Activated T-helper 1 cell treated with anti-CD3 and anti-CD28 coated beads, Interleukin-2, amount 50 U/mL, for 16 hours (primary cell): ENCODE measurements around the gene TANGO2.

Experiments
- DNase-seq, 2 donors: peaks; one replicate each; pipeline ENCODE4 v3.0.0-alpha.2; 2020; ENCODE audit warnings: low read depth in 1 of 2, low spot score in 1 of 2

TANGO2 gene

DNA sequence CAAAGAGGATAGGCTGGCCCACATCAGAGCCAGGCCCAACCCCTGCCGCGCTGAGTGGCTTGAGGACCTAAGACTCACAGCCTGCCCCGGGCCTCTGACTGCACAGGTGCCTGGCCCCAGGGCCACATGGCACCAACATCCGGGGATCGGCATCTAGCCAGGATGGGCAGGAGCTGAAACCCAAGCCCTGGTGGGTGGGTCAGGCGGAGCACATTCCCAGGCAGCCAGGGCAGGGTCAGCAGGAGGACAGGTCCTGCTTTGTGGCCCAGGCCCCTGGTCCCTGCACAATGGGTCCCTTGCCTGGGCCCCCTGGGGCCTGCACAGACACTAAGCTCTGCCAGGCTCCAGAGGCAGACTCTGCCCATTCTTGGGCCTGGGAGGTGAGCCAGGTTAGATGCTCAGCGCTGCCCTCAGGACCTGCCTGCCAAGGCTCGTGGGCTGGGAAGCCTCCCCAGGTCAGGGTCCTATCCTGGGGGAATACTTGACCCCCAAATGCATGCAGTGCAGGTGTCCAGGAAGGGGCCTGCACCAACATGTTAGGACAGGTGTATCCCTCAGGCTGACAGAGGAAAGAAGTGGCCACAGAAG, 37.8 kb upstream of the TANGO2 start:
- DNase-seq, result no peak

DNA sequence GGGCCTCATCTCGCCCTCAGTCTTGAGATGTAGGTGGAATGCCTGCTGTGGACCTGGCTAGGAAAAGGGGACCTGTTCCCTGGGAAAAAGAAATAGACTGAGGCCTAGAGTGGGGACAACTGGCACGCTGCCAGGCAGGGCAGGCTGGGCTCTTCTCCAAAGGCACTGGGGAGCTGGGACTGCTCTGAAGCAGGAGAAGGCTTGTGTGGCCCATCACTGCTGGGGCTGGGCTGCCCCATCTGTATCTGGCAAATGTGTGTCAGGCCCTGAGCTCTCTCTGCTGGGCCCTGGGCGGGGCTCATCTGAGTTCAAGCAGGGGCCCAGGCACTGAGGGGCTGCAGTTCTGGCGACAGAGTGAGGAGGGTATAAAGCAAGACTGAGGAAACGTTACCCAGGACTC, 37.2 kb upstream of the TANGO2 start:
- no peak for DNase-seq

DNA sequence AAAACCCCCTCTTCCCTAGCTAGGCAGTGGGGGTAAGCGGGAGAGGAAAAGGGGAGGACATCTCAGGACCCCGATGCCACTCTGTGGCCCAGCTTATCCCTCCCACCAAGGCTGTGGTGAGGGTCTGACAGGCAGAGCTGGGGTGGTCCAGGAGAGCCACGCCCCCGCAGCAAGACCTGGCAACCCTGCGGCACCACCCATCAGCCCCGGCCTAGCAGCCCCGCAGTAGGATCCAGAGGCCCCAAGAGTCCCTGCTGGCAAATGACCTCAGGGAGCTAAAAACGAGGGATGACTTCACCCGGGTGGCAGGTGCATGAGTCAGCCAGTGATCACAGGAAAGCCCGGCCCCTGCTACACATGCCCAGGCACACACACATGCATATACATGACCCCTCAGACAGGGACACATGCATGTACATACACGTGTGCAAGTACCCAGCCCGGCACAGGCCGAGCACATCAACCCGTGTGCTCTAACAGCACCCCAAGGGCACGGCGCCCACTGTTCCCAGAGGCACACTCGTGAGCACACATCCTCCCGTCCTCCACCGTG, 36.6 kb upstream of the TANGO2 start:
- DNase-seq, result no peak

DNA sequence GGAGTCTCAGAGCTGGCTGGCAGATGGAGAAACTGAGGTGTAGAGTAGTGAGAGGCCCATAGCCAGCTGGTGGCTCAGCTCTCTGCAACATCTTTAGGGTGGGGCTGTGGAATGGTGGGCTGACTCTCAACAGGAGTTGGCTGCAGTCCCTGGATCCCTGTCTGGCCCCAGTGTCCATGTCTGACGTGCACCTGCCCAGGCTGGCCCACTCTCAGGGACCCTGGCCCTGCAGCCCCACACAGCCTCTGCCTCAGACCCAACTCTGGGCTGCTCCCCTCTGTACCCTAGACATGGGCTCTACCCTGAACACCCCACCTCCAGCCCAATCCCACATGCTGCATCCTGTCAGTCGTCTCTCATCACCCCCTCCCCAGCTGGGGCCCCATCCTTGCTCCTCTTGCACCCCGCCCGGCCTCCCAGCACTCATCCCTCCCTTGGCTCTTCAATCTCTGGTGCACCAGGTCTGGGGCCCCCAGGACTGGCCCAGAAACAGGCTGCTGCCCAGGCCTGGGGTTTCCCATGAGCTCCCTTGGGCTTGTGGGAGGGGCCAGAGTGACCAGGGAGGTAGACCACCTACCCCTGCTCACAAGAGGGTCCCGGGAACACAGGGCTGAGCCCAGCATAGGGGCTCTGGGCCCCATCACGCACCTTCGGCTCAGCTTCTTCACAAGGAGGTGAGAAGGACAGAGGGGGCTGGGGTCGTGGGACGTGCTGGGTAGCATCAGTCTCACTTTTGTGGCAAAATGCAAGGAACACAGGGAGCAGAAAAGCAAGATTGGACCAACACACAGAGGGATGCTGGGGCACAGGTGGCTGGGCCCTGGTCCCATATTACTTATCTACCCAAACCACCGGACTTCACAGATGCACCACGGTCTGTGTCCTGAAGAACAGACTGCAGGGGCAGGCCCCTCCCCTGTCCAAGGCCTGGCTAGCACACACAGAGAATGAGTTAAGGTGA, 35.8 kb upstream of the TANGO2 start:
- DNase-seq, result no peak

DNA sequence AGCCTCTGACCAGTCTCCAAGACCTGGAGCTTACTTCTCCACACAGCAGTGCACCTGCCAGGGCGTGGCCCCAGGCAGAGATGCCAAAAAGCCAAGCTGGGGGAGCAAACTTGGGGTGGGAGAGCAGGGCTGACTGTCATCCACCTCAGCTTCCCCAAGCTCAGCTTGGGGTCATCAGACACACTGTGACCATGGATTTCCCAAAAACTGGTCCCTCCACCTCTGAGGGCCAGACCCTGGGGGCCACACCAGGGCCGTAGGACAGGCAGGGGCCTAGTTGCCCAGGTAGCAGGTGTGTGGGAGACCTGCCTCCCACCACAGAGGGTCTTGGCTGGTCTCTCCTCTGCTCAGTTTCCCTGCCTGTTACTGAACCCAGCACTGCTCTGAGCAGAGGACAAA, 34.9 kb upstream of the TANGO2 start:
- DNase-seq, result no peak

DNA sequence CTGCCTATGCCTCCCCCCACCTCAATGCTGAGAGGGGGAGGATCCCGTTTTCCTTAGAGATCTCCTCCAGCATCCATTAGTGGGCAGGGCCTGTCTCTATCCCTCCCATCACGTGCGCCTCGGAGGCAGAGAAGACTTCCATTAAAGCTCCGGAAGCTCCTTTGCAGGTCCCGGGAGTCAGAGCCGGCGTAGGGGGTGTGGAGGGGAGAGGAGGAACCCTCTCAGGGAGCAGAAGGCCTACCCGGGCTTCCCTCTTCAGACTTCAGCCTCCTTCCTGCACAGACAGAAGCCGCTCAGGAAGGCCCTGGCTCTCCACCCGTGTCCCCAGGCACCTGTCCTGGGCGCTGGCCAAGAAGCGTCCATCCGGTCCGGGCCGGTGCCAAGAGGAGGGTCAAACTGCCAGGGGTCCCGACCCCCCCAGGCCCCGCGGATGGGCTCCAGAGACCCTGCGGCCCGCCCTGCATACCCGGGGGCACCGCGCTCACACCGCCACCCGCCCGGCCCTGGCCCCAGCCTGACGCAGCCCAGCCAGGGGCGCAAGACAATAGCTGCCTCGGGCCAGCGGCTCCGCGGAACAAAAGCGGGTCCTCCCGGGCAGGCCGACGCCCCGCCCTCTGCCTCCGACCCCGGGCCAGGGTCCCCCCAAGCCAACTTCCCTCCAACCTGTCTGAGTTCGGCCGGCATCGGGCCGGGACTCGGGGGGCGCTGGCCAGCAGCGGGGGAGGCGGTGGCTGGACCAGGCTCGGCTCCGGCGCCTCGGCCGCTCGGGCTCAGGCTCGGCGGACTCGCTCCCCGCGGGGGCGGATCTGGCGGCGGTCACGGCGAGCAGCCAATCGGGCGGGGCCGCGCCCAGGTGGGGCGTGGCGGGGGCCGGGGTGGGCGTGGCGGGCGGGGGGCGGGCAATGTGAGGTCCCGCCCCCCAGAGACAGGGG, 34.2 kb upstream of the TANGO2 start:
- peak; percentile 28 to 49 for DNase-seq

DNA sequence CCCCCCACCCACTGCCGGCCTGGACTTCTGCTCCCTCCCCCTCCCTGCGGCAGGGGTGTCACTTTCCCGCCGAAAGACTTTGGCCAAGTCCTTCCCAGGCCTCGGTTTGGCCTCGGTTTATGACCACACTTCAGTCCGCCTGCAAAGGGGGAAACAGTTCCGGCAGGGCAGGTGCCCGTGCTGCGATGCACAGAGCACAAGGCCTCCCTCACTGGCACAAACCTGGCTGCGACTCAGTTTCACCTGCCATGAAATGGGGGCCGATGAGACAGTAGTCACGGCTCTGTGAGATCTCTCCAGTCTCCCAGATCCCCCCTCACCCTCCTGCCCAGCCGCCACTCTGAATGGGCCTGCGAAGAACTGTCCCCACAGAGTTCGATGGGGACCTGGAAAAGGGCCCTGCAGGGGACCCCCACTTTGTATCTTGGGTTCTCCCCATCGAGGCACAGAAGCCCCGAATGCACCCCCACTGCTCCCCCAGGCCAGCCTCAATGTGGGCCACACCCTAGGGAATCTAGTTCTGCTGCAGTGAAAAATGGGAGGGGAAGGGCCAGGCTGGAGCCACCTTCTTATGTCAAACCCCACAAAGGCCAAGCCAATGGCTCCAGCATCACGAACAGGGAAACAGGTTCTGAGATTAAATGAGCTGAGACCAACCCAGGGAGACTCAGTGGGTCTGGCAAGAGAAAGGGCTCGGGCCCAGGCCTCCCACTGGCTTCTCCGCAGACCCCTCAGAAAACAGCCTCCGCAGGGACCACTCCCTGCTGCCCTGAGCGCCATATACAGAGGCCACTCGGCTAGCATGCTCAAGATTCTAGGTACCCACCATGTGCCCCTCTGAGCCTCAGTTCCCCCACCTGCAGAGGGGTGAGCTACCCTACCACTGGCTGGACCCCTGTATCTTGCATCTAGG, 33.3 kb upstream of the TANGO2 start:
- no peak for DNase-seq

DNA sequence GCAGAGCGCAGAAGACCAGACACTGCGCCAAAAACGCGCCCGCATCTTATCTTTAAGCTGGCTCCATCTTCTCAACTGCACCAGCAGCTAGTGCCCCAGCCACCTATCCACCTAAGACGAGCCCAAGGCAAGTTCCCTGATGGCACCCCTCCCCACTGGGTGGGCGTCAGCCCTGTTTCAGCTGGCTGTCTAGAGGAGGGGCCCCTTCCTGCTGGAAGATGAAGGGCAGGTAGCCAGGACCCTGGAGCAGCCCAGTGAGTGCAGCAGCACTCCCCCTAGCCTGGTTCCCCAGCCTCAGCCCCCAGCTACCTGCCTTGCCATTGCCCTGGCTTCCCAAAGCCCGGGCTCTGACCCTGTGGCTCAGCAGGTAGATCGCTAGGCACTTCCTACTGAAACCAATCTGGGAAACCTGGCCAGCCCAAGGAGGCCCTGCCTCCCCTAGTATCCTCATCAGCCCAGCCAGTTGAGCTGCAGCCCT, 32.5 kb upstream of the TANGO2 start:
- no peak for DNase-seq

DNA sequence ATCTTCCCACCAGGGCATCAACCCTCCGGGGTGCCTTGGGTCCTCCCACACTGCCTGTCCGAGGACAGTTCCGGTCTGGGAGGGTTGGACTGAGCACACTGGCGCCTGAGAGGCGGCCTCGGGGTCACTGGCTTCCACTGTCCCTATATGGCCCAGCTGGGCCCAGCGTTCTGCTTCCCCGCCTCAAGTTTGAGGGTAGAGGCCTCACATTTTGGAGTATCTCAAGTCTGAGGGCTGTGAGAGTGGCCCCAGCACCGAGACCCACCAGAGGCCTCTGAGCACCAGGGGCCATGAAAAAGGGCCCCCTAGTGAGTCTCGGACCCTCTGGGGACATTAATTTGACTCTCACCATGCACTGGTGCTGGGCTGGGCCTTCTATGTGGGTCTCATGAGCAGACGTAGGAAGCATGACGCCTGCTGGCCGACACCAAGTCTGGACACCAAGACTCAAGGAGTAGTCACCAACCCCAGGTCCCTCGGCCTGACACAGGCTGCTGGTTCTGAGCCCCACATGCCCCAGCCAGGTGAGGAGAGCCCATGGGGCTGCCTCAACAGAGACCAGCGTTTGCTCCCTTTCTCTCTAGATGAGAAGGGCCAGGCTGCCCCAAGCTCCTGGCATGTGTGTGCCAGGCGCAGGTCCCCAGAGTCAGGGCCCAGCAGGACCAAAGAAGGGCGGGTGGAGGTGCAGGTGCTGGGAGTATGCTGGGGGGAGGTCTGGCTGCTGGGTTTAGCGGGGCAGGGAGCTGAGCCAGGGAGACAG, 31.8 kb upstream of the TANGO2 start:
- no peak for DNase-seq

DNA sequence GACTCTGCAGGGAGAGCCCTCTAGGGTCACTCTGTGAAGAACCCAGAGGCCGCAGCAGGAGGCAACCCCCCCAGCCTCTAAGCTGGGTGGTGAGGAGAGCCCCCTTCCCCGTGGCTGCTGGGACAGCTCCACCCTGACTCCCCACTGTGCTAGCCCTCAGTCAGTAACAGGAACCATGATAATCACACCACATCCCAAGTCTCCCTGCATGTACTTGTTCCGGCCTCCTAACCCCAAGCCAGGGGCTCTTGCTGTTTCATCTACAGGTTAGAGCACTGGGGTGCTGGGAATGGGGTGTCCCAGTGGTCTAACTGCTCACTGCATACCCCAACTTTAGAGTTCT, 31.2 kb upstream of the TANGO2 start:
- DNase-seq, result no peak

DNA sequence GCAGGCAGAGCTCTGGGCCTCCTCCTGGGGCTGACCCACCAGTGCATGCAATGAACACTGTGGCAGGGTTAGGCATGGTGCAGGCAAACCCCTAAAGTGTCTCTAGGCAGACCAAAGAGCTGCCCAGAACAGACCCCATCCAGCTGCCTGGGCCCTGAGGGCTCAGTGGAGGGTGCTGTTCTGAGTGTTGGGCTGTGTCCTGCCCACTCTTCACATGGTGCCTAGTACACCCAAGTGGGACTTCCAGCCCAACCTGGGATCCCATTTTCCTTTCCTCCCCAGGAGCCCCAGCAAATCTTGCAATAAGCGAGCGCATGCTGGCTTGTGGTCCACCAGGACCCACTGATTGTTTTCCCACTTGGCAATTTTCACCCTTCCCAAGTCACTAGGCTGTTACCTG, 30.7 kb upstream of the TANGO2 start:
- no peak for DNase-seq

DNA sequence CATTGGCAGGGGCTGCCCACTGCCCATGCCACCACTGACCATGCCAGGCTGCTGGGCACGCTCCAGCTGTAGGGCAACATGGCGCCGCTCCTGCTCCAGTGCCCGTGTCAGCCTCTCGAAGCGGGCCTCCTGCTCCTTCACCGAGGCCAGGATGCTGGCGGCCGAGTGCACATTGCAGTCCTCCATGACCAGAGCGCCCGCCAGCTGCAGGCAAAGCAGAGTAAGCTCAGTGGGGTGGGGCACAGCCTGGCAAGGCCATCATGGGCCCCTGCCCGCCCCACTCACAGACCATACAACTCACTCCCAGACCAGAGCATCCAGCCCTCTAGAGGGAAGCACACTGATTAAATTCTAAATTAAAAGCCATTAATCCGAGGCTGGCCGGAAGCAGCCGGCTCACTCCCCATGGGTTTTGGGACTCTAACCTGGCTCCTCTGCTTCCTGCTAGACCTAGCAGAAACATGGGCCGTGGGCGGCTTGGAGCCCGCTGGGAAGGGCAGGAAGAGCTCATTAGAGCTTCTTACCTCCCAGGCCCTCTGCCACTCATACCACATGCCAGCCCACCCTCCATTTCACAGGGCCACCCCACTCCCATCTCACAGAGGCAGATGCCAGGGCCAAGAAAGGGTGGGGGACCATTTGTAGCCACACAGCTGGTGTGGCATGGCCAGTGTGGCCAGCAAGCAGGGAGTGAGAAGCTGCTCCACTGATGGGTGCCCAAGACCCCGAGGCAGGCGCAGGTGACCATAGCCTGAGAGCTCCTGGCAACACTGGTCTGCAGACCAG, 30.1 kb upstream of the TANGO2 start:
- DNase-seq, result no peak

DNA sequence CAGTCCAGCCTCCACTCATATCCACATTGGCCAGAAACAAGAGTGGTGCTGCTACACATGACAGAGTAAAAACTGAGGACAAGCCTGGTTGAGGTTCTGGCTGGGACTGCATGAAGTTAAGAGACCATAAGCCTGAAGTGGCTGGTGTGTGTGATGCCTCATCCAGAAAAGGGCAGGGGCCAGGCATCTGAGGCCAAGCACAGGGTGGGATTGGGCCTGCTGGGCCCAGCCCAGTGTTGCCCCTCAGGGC, 29.6 kb upstream of the TANGO2 start:
- no peak for DNase-seq

DNA sequence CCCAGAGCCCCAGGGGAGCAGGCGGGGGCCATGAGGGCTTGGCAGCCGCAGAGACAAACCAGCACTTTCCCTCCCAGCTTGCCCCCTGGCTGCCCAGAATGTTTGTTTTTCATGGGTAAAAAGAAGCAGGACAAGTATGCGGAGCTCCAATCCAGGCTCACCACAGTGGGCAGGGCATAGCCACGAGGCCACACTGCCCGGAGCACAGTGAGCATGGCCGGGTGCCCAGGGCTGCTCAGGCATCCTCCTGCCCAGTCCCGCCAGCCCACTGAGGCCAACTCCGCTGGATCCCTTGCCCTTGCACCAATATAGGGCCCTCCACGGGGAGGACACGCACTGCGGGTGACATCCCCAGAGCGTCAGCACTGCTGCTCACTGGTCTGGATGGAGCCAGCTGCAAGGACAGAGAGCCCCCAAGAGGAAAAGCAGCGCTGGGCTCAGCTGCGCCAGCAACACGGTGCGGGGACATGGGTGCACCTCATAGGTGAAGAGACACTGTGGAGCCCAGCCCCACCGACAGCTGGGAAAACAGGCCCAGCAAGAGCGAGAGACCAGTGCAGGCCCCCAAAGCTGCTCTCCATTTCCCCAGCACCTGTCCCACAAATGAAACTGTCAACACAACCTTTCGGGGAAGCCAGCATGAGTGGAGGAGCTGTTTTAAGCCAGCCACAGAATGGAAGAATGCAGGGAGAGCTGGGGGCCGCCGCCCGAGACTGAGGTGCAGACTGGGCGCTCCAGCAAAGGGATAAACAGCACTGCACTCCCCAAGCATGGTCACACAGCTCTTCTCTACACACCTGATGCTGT, 29.1 kb upstream of the TANGO2 start:
- DNase-seq, result no peak

DNA sequence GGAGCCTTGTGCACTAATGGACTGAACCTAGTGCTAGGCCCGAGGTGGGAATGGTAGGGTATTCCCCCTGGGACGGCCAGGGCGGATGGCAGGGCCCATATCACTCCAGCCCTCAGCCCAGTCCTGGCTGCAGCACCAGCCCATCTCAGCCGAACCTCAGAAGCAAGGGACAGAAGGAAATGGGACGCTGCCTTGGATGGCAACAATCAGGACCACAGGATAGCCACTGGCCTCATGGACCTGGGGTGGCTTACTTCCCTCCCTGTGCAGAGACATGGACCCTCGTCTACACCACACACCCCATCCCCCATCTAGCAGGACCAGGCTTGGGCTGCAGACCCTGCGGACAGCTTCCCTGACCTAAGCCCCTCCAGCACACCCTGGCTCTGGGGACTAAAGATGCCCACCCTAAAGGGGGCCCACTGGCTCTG, 28.4 kb upstream of the TANGO2 start:
- DNase-seq, result no peak

DNA sequence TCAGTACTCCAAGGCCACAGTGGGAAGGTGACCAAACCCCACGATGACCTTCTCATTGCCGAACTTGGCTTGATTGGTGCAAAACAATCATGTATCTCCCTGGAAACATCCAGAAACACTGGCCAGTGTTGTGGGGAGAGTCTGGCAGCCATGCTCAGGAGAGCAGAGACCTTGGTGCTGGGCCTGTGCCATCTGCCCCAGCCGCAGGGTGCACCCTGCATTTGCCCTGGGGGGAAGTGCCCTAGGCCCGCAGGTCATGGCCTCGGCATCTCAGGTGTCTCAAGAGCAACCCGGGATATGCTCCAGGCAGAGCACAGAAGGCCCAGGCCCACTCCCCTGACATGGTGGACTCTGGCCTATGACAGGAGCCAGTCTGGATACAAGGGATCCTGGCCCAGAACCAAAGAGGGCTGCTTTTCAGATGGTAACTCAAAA, 28.0 kb upstream of the TANGO2 start:
- no peak for DNase-seq

DNA sequence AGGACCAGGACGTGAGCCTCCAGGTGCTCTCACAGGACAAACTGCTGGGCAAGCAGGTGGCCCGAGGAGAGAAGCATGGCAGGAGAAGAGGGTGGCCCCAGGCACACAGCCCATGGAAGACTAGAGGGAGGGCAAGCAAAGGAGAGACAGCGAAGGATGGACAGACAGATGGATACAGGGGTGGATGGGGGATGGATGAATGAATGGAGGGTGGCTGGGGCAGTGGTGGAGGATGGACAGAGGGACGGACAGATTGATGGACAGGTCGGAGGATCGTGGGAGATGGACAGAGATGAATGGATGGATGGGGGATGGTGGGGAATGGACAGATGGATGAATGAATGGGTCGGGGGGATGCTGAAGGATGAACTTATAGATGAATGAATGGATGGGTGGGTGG, 27.0 kb upstream of the TANGO2 start:
- no peak for DNase-seq
